Measurements from ENCODE around the gene BCCIP.

DNA sequence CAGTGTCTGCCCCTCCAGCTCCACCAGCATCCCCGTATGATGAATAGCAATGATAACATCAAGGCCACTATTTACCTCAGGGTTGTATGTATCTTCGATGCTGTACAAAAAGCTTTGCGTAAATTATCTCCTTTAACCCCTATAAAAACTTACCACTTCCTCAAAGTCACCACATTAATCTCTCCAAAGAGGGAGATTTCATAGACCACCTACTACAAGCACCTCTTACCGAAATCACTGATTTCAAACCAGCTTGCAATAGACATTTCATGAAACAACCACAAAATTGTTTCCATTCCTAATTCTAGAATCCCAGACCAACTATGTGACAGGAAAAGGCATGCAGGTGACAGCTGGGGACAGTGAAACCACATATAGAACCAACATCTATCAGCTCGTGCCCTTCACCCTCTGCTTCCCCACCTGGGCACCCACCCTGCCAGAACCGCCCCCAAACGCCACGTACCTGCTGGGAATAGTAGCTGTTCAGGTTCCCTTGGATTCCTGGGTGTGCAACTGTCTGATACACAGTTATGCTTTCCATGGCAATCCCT lies 27.6 kb upstream of the BCCIP start:
- TF ChIP-seq EZH2 (IDR thresholded peaks at IDR 0.05; ENCODE audit: insufficient read depth, low read length) = no peak
- TF ChIP-seq, protein P1, sequence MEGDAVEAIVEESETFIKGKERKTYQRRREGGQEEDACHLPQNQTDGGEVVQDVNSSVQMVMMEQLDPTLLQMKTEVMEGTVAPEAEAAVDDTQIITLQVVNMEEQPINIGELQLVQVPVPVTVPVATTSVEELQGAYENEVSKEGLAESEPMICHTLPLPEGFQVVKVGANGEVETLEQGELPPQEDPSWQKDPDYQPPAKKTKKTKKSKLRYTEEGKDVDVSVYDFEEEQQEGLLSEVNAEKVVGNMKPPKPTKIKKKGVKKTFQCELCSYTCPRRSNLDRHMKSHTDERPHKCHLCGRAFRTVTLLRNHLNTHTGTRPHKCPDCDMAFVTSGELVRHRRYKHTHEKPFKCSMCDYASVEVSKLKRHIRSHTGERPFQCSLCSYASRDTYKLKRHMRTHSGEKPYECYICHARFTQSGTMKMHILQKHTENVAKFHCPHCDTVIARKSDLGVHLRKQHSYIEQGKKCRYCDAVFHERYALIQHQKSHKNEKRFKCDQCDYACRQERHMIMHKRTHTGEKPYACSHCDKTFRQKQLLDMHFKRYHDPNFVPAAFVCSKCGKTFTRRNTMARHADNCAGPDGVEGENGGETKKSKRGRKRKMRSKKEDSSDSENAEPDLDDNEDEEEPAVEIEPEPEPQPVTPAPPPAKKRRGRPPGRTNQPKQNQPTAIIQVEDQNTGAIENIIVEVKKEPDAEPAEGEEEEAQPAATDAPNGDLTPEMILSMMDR (IDR thresholded peaks at IDR 0.05; ENCODE audit: insufficient read depth, low read depth, low read length) = no peak

Measured in astrocyte (in vitro differentiated cells and primary cell).